SK-N-SH treated with all-trans-retinoic acid at 6 μM for 48 hours (cell line): Measurements from ENCODE around the gene DGUOK.

ENCODE experiments used
- OSR1 ChIP-seq: fragments of 250-450 bp; sonication (Bioruptor Pico); IDR thresholded peaks from 2 replicates; pipeline ENCODE4 v1.8.0; 2022; ENCODE audit warnings: moderate library complexity, mild to moderate bottlenecking, inconsistent platforms
- TCF4 ChIP-seq: fragments of 250-450 bp; sonication (Bioruptor Pico); IDR thresholded peaks from 2 replicates; pipeline ENCODE4 v1.8.0; 2021; ENCODE audit warnings: mild to moderate bottlenecking, moderate library complexity, borderline replicate concordance
- TF ChIP-seq, protein P1 (sequence below): fragments of 250-450 bp; sonication (Bioruptor Pico); IDR thresholded peaks from 2 replicates; pipeline ENCODE4 v1.5.0; 2020; ENCODE audit warnings: mild to moderate bottlenecking, moderate library complexity
- TF ChIP-seq, protein P2 (sequence below): fragments of 250-450 bp; sonication (Bioruptor Pico); IDR thresholded peaks from 2 replicates; pipeline ENCODE4 v1.8.0; 2020; ENCODE audit warnings: mild to moderate bottlenecking, moderate library complexity, borderline replicate concordance

DNA sequence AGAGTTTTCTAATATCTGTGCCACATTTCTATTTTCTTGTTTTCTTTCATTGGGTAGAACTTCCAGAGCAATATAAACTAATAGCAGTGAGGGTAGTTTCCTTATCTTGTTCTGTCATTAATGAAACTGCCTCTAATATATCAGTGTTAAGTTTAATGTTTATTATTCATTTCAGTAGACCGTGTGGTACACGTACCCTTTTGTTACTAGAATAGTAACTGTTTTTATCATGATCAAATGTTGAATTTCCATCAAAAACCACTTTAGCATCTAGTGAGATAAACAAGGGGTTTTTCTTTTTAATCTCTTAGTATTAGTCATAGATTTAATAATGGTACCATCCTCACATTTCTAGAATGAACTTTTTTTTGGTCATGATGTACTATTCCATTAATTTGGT lies 16.0 kb downstream of the DGUOK start:
- TF ChIP-seq, protein P1, sequence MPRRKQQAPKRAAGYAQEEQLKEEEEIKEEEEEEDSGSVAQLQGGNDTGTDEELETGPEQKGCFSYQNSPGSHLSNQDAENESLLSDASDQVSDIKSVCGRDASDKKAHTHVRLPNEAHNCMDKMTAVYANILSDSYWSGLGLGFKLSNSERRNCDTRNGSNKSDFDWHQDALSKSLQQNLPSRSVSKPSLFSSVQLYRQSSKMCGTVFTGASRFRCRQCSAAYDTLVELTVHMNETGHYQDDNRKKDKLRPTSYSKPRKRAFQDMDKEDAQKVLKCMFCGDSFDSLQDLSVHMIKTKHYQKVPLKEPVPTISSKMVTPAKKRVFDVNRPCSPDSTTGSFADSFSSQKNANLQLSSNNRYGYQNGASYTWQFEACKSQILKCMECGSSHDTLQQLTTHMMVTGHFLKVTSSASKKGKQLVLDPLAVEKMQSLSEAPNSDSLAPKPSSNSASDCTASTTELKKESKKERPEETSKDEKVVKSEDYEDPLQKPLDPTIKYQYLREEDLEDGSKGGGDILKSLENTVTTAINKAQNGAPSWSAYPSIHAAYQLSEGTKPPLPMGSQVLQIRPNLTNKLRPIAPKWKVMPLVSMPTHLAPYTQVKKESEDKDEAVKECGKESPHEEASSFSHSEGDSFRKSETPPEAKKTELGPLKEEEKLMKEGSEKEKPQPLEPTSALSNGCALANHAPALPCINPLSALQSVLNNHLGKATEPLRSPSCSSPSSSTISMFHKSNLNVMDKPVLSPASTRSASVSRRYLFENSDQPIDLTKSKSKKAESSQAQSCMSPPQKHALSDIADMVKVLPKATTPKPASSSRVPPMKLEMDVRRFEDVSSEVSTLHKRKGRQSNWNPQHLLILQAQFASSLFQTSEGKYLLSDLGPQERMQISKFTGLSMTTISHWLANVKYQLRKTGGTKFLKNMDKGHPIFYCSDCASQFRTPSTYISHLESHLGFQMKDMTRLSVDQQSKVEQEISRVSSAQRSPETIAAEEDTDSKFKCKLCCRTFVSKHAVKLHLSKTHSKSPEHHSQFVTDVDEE: no peak
- TF ChIP-seq OSR1: no peak
- no peak for TF ChIP-seq TCF4 (CRISPR knock-in tag)
- TF ChIP-seq, protein P2, sequence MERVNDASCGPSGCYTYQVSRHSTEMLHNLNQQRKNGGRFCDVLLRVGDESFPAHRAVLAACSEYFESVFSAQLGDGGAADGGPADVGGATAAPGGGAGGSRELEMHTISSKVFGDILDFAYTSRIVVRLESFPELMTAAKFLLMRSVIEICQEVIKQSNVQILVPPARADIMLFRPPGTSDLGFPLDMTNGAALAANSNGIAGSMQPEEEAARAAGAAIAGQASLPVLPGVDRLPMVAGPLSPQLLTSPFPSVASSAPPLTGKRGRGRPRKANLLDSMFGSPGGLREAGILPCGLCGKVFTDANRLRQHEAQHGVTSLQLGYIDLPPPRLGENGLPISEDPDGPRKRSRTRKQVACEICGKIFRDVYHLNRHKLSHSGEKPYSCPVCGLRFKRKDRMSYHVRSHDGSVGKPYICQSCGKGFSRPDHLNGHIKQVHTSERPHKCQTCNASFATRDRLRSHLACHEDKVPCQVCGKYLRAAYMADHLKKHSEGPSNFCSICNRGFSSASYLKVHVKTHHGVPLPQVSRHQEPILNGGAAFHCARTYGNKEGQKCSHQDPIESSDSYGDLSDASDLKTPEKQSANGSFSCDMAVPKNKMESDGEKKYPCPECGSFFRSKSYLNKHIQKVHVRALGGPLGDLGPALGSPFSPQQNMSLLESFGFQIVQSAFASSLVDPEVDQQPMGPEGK: no peak
